NCI-H2029 (cell line): ENCODE data around the gene LCLAT1.
"Not testable (repeated sequence)": the region's sequence is repeated elsewhere in the genome, so short reads cannot be mapped to it uniquely, and the experiment has no call there.

Experiments
- DNase-seq: peaks from one replicate; lab custom pipeline; 2025; lab: John Stamatoyannopoulos, UW

LCLAT1 gene

GRCh38 chr2:30454571-30454970, 7.5 kb downstream of the LCLAT1 start:
- DNase-seq: no peak

GRCh38 chr2:30455114-30455738, 8.2 kb downstream of the LCLAT1 start:
- no peak for DNase-seq

- no peak for DNase-seq
These were observed 9.1 kb downstream of the LCLAT1 start for GRCh38 chr2:30456106-30456505.

DNA sequence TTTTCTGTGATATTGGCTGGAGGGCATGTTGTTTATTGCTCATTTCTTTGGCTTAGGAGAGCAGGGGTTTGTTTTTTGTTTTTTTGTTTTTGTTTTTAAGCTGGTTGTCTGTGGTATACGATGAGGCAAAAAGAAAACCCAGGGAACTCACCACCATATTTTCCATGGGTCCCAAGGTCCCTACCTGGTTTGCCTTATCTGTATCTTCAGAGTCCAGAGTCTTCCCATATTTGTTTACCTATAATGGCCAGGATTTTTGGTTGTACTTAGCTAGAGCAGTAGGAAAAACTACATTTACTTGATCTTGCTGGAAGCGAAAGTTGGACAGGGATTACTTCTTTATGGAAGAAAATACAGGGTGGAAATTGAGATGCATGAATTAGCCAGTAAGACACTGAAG, 9.5 kb downstream of the LCLAT1 start:
- no peak for DNase-seq

DNA sequence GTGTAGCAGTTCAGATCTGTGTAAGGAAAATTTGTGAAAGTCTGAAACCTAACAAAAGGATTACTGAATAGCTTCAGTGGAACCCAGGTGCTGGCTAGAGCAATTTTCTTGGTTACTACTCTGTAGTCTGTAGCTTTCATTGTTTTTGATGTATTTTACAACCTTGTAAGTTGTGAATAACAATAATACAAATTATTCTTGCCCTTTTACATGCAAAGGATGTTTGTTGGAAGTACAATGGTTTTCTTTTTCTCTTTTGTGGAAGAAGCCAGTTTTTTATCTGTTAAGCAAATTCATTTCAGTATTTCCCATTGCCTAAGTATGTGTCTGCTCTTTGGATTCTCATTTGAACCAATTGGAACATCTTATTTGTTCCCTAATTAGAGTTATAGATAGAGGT, 10.2 kb downstream of the LCLAT1 start:
- DNase-seq: no peak

GRCh38 chr2:30459140-30459539, 12.1 kb downstream of the LCLAT1 start:
- no peak for DNase-seq

DNA sequence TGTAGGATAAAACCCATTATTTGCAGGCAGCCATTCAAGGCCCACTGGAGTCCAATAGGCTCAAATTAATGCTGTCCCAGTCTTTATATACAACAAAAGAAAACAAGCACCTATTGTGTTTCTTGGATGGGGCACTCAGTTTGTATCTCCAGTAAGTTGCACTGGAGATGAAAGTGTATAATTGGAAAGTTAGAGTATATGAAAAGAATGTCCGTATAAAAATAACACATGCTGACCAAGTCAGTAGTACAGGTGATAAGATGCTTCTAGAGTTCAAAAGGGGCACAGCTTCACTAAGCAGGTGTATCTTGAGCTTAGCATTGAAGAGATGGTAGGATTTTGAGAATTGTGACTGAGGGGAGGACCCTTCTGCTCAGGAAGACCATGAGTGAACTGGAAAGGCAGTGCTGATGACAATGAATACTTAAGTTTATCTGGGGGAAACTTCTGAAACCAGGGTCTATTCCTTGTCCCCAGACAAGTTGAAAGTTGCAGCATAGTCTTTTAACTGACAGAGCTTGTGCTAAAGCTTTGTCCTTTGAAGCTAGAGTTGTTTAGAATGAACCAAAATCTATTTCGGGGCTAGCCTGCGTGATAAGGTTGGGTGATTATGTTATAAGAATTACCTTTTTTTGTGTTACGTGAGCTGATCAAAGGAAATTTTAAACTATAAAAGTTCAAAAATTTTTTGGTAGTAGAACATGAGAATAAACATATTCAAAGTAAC, 15.2 kb downstream of the LCLAT1 start:
- DNase-seq: no peak

GRCh38 chr2:30463535-30463934, 16.5 kb downstream of the LCLAT1 start:
- DNase-seq: no peak

DNA sequence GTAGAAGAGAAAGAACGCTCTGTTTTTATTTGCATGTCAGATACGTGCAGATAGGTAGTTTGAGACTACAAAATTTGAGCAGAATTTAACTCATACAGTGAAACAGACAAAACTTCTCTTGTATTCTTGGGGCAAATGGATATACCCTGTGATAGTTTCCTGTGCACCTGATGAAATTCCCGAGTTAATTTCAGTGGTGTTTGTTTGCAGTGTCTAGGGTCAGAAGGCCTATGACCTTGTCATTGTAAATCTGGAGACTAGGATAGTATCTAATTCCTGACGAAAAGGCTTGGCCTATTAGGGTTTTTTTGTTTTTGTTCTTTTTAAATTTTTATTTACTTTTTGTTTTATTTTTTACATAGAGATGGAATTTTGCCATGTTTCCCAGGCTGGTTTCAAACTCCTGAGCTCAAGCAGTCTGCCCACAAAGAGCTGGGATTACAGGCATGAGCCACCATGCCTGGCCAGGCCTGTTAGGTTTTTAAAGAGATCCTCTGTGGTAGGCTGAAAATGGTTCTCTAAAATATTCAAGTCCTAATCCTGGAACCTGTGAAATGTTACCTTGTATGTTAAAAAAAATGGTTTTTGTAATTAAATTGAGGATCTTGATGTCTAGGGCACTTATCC, 17.6 kb downstream of the LCLAT1 start:
- no peak for DNase-seq

- DNase-seq: no peak
These were observed 18.1 kb downstream of the LCLAT1 start for GRCh38 chr2:30465171-30465545.

DNA sequence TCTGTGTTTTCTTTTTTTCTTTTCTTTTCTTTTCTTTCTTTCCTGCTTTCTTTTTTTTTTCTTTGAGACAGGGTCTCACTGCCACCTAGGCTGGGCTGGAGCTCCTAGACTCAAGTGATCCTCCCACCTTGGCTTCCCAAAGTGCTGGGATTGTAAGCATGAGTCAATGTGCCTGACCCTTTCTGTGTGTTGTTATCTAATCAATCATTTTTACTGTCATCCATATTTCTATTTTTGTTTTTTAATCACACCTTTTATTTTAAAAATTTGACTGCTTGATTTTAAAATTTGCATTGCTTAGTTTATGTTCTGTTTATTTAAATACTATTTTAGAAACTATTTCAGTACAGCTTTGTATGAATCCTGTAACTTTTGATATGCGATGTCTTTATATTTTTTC, 19.2 kb downstream of the LCLAT1 start:
- DNase-seq: no peak

GRCh38 chr2:30467062-30467826, 20.2 kb downstream of the LCLAT1 start:
- not testable (repeated sequence) for DNase-seq

- DNase-seq: no peak
These were observed 23.4 kb downstream of the LCLAT1 start for GRCh38 chr2:30470426-30470825.

DNA sequence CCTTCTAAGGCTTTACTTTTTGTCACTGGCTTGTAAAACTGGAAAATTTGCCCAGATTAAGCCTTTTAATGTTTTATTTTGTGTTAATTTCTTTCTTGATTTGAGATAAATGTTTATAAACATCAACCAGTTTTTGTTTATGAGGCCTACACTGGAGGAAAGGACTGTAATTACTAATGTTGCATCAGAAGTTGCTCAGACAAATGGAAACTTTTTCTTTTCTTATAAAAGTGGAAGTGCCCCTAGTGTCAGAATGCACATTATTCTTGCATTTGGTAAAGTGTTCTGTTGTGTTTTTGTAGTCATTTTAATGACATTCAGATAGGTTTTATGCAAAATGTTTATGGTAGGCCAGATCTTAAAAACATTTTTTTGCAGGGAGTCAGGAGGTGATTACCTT, 25.3 kb downstream of the LCLAT1 start:
- DNase-seq: no peak

- no peak for DNase-seq
These were observed 28.5 kb downstream of the LCLAT1 start for GRCh38 chr2:30475542-30475941.

DNA sequence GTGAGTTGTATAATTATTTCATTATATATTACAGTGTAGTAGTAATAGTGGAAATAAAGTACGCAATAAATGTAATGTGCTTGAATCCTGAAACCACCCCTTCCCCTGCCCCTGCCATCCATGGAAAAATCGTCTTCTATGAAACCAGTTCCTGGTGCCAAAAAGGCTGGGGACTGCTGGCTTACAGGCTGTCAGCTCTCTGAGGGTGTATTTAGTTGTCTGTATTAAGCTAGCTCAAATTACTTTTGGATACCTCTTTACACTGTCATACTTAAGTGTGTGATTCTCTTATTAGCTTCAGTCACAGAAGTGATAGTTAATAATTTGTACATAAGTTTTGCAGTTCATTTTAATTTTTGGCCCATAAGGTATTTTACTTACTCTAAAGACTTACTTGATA, 29.6 kb downstream of the LCLAT1 start:
- DNase-seq: no peak

- DNase-seq: no peak
These were observed 33.8 kb downstream of the LCLAT1 start for GRCh38 chr2:30480703-30481322.

DNA sequence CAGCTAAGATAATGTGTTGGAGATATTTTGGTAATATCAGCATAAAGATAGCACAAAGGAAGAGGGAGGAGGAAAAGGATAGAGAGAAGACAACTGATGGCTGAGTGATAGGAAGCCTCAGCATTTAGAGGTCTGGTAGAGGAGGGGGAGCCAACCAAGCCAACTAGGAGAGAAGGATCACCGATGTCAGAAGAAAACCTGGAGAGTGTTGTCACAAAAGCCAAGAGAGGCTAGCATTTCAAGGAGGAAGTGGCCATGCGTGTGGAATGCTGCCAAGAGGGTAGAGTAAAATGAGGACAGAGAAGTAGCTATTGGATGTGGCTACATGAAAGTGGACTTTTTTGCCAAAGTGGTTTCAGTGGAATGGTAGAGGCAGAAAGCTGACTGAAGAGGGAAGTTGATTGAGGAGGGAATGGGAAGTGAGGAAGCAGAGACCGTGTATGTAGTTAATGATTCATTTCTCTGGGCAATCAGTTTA, 34.3 kb downstream of the LCLAT1 start:
- DNase-seq: peak; percentile 36

- DNase-seq: no peak
These were observed 35.0 kb downstream of the LCLAT1 start for GRCh38 chr2:30482011-30482410.

GRCh38 chr2:30484145-30484544, 37.1 kb downstream of the LCLAT1 start:
- no peak for DNase-seq

DNA sequence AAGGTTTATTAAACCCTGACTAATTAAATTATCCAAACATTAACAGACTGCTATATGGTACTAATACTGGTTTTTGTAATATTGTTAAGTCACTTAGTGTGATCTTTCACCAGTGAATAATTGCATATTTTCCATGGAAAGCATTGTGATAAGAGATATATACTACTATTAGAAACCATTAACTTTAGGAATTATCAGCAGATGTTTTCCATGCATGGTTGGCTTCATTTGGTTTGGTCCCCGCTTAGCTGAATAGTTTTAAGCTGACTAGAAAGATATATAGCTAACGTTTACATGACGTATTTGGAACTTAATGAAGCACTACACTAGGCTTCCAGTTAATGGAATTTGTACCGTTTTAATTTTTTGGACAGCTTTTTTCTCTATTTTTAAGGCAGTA, 37.9 kb downstream of the LCLAT1 start:
- DNase-seq: no peak

GRCh38 chr2:30486655-30487054, 39.6 kb downstream of the LCLAT1 start:
- DNase-seq: no peak
